Dendritic cell treated with granulocyte-macrophage colony-stimulating factor and Interleukin-4, amounts not matched to agents 40 ng/mL and 50 ng/mL, for 4 days (primary cell): Measurements from ENCODE around the gene FKBP15.
"Not testable (repeated sequence)": the region's sequence is repeated elsewhere in the genome, so short reads cannot be mapped to it uniquely, and the experiment has no call there.

Experiments
- H3K27ac Mint-ChIP-seq: one replicate; pipeline ENCODE4 v1.8.0; 2022; ENCODE audit warnings: mild to moderate bottlenecking, mixed read lengths
- H3K27me3 Mint-ChIP-seq: one replicate; pipeline ENCODE4 v1.8.0; 2022; ENCODE audit warnings: mild to moderate bottlenecking, mixed read lengths
- H3K36me3 Mint-ChIP-seq: one replicate; pipeline ENCODE4 v1.8.0; 2022; ENCODE audit warnings: low read depth, mixed read lengths
- H3K4me1 Mint-ChIP-seq: one replicate; pipeline ENCODE4 v1.8.0; 2022; ENCODE audit warnings: low read depth, mixed read lengths
- H3K4me3 Mint-ChIP-seq: one replicate; pipeline ENCODE4 v1.8.0; 2022; ENCODE audit warnings: mild to moderate bottlenecking, moderate library complexity, mixed read lengths
- H3K9me3 Mint-ChIP-seq: one replicate; pipeline ENCODE4 v1.8.0; 2022; ENCODE audit warnings: mixed read lengths
- intact Hi-C: fragments of 100-400 bp; cut with micrococcal nuclease; formaldehyde crosslinking; loops from one replicate; pipeline ENCODE4 v1.15.0; 2022

The FKBP15 gene

DNA sequence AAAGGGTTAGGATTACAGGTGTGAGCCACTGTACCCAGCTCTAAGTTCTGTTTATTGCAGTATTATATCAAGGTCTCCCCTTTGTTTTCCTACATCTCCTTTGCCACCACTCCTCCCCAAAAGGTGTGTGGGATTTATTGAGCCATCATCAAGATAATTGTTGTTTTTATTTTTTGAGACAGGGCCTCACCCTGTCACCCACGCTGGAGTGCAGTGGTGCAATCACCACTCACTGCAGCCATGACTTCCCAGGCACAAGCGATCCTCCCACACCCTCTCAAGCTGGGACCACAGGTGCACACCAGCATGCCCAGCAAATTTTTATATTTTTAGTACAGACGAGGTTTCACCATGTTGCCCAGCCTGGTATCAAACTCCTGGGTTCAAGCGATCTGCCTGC, 24.8 kb upstream of the FKBP15 start:
- Mint-ChIP-seq H3K36me3 (peaks cover 14% of the 10 kb centered on the region), H3K4me1 (peaks cover 12% of the 10 kb centered on the region), H3K4me3 (no peak overlapping the region), H3K27me3 (no peaks in the 10 kb centered on the region), H3K9me3 (no peaks in the 10 kb centered on the region), H3K27ac (no peak overlapping the region)
- intact Hi-C loops: no loop called here

GRCh38 chr9:113244556-113244955, 23.5 kb upstream of the FKBP15 start:
- Mint-ChIP-seq H3K9me3 (no peaks in the 10 kb centered on the region), H3K27me3 (no peaks in the 10 kb centered on the region), H3K4me3 (no peak overlapping the region), H3K4me1 (peaks cover 17% of the 10 kb centered on the region), H3K36me3 (peaks cover 14% of the 10 kb centered on the region), H3K27ac (no peak overlapping the region)
- intact Hi-C loops: no loop called here

GRCh38 chr9:113241161-113241560, 20.1 kb upstream of the FKBP15 start:
- H3K27ac Mint-ChIP-seq: no peak overlapping the region
- peaks cover 16% of the 10 kb centered on the region for H3K4me1 Mint-ChIP-seq
- H3K27me3 Mint-ChIP-seq: no peaks in the 10 kb centered on the region
- no peak overlapping the region for H3K4me3 Mint-ChIP-seq
- peaks cover 8% of the 10 kb centered on the region for H3K36me3 Mint-ChIP-seq
- intact Hi-C loops: no loop called here
- no peaks in the 10 kb centered on the region for H3K9me3 Mint-ChIP-seq

DNA sequence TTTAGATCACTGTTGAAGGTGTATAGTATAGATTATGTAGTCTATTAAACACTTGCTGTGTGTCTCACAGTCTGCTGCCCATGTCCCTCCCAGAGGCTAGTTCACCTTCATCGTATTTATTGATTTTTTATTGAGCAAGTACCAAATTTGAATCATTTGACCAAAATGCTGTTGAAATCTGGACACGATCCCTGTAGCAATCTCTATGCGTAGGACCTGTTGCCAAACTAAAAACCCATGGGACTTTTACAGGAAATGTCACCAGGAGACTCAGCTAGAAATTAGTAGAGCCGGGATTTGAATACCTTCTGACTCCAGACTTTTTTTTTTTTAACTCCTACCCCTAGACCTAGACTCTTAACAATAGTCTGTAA, 17.8 kb upstream of the FKBP15 start:
- intact Hi-C loops: no loop called here
- no peaks in the 10 kb centered on the region for H3K9me3 Mint-ChIP-seq
- H3K36me3 Mint-ChIP-seq: no peaks in the 10 kb centered on the region
- no peak overlapping the region for H3K4me3 Mint-ChIP-seq
- peaks cover 27% of the 10 kb centered on the region for H3K4me1 Mint-ChIP-seq
- no peaks in the 10 kb centered on the region for H3K27me3 Mint-ChIP-seq
- no peak overlapping the region for H3K27ac Mint-ChIP-seq

DNA sequence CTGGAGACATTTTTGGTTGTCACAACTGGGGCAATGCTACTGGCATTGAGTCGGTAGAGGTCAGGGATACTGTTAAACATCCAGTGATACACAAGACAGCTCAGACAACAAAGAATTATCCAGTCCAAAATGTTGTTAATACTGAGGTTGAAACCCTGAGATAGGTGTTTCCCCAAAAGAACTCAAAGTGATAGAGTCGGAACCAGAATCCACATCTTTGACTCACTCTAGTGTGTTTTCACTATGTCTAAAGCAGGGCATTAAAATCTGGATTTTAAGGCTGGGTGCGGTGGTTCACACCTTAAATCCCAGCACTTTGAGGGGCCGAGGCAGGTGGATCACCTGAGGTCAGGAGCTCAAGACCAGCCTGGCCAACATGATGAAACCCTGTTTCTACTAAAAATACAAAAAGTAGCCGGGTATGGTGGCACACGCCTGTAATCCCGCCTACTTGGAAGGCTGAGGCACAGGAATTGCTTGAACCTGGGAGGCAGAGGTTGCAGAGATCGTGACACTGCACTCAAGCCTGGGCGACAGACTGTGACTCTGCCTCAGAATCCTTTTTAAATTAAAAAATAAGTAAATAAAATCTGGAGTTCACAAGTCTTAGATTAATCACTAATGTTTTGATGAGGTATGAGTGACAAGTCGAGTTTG, 17.3 kb upstream of the FKBP15 start:
- H3K36me3 Mint-ChIP-seq: no peaks in the 10 kb centered on the region
- H3K4me3 Mint-ChIP-seq: no peak overlapping the region
- no peaks in the 10 kb centered on the region for H3K27me3 Mint-ChIP-seq
- H3K27ac Mint-ChIP-seq: no peak overlapping the region
- intact Hi-C loops: no loop called here
- no peaks in the 10 kb centered on the region for H3K9me3 Mint-ChIP-seq
- peaks cover 31% of the 10 kb centered on the region for H3K4me1 Mint-ChIP-seq

GRCh38 chr9:113237026-113237425, 15.9 kb upstream of the FKBP15 start:
- Mint-ChIP-seq H3K27ac (no peak overlapping the region), H3K4me3 (no peak overlapping the region), H3K27me3 (no peaks in the 10 kb centered on the region), H3K4me1 (peaks cover 41% of the 10 kb centered on the region), H3K36me3 (no peaks in the 10 kb centered on the region), H3K9me3 (no peaks in the 10 kb centered on the region)
- intact Hi-C loops: no loop called here

DNA sequence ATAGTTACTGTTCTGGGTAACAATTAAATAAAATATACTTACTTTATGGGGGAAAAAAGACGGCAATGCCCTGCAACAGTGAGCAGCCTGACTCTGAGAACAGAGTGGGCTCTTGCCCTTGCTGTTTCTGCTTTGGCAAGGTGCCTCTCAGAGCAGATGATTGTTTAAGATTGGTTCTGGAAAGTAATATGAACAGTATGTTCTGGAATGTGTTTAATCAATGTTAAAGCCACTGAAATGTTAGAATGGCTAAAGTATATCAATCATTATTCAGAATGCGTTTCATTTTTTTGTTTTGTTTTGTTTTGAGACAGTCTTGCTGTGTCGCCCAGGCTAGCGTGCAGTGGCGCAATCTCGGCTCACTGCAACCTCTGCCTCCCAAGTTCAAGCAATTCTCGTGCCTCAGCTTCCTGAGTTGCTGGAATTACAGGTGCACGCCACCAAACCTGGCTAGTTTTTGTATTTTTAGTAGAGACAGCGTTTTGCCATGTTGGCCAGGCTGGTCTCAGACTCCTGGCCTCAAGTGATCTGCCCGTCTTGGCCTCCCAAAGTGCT, 14.7 kb upstream of the FKBP15 start:
- H3K4me3 Mint-ChIP-seq, intact Hi-C loops, H3K27me3 Mint-ChIP-seq, H3K9me3 Mint-ChIP-seq, H3K36me3 Mint-ChIP-seq: not testable (repeated sequence)
- Mint-ChIP-seq H3K4me1 (peaks cover 44% of the 10 kb centered on the region), H3K27ac (peak overlapping the region; percentile 40)

- intact Hi-C loops: loop anchor here (1.0 kb wide), 1 partner anchor 9 kb away; no protein-coding TSS in a partner anchor
- no peak overlapping the region for H3K4me3 Mint-ChIP-seq
Observed at GRCh38 chr9:113231701-113232100, 10.6 kb upstream of the FKBP15 start.

DNA sequence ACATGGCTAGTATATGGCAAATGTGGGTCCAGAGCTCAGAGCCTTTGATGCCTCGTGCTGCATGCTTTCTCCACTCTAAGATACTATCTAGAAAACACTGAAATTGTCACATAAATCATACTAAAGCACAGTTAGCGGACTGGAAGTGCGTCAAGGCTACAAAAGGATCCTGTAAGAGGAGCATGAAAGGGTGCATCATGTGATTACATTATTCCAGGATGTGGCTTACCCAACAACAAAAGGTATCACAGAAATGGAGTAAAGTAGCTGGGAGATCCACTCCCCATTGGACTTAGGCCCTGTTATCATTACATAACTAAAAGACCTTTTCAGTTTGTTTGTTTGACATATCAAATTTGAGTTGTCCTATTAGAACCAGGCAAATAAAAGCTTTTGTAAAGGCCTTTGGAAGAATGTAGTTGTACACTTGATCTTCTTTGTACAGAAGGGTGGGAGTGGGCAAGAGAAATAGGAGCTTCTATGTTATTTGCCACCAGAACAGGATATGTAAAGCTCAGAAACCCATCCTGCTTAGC, 7.1 kb upstream of the FKBP15 start:
- Mint-ChIP-seq H3K27me3 (no peaks in the 10 kb centered on the region), H3K27ac (no peak overlapping the region), H3K4me3 (no peak overlapping the region), H3K36me3 (peaks cover 14% of the 10 kb centered on the region), H3K9me3 (no peaks in the 10 kb centered on the region), H3K4me1 (peaks cover 32% of the 10 kb centered on the region)
- intact Hi-C loops: no loop called here

More at GRCh38 chr9:113231701-113232100, 10.6 kb upstream of the FKBP15 start:
- H3K36me3 Mint-ChIP-seq: no peaks in the 10 kb centered on the region
- H3K27ac Mint-ChIP-seq: peak overlapping the region; percentile 88
- H3K4me1 Mint-ChIP-seq: peaks cover 46% of the 10 kb centered on the region
- H3K9me3 Mint-ChIP-seq: no peaks in the 10 kb centered on the region
- H3K27me3 Mint-ChIP-seq: no peaks in the 10 kb centered on the region

- intact Hi-C loops: no loop called here
- Mint-ChIP-seq H3K4me3 (no peak overlapping the region), H3K4me1 (peaks cover 32% of the 10 kb centered on the region), H3K9me3 (no peaks in the 10 kb centered on the region), H3K36me3 (peaks cover 14% of the 10 kb centered on the region), H3K27ac (peak overlapping the region; percentile 55), H3K27me3 (no peaks in the 10 kb centered on the region)
Observed at GRCh38 chr9:113227436-113227835, 6.4 kb upstream of the FKBP15 start.

DNA sequence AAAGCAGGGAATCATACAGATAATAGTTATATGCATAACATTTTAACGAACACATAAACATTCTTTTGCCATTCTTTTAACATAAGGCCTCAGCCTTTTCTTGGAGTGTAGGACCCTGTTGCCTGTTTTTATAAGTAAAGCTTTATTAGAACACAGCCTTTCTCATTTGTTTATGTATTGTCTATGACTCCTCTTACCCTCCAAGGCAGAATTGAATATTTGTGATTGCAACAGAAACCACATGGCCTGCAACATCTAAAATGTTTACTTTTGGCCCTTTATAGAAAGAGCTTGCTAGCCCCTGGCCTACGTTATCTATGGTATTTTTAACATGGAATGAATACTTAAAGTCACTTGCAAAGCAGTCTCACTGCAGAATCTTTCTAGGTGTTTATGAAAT, 2.9 kb upstream of the FKBP15 start:
- H3K4me1 Mint-ChIP-seq: peaks cover 39% of the 10 kb centered on the region
- intact Hi-C loops: loop anchor here (5.0 kb wide), 1 partner anchor 37 kb away; no protein-coding TSS in a partner anchor

GRCh38 chr9:113222482-113222841, 1.4 kb upstream of the FKBP15 start:
- Mint-ChIP-seq H3K4me1 (peaks cover 39% of the 10 kb centered on the region), H3K27ac (peak overlapping the region; percentile 95)
- intact Hi-C loops: loop anchor here (1.0 to 5.0 kb wide), 2 partner anchors 10 to 35 kb away; no protein-coding TSS in a partner anchor

More for the DNA sequence above, 2.9 kb upstream of the FKBP15 start:
- Mint-ChIP-seq H3K27me3 (no peaks in the 10 kb centered on the region), H3K4me3 (no peak overlapping the region), H3K36me3 (peaks cover 38% of the 10 kb centered on the region), H3K27ac (no peak overlapping the region), H3K9me3 (no peaks in the 10 kb centered on the region)

GRCh38 chr9:113221800-113222481, 864 bp upstream of the FKBP15 start:
- H3K4me3 Mint-ChIP-seq: peak overlapping the region; percentile 95
- H3K27ac Mint-ChIP-seq: peak overlapping the region; percentile 95
- H3K27me3 Mint-ChIP-seq: no peaks in the 10 kb centered on the region
- H3K36me3 Mint-ChIP-seq: peaks cover 43% of the 10 kb centered on the region
- H3K9me3 Mint-ChIP-seq: no peaks in the 10 kb centered on the region
- intact Hi-C loops: loop anchor here (1.0 to 5.0 kb wide), 3 partner anchors 10 to 67 kb away; no protein-coding TSS in a partner anchor
- H3K4me1 Mint-ChIP-seq: peaks cover 34% of the 10 kb centered on the region

More at GRCh38 chr9:113222482-113222841, 1.4 kb upstream of the FKBP15 start:
- H3K27me3 Mint-ChIP-seq: no peaks in the 10 kb centered on the region
- peak overlapping the region; percentile 95 for H3K4me3 Mint-ChIP-seq
- no peaks in the 10 kb centered on the region for H3K9me3 Mint-ChIP-seq
- H3K36me3 Mint-ChIP-seq: peaks cover 38% of the 10 kb centered on the region

DNA sequence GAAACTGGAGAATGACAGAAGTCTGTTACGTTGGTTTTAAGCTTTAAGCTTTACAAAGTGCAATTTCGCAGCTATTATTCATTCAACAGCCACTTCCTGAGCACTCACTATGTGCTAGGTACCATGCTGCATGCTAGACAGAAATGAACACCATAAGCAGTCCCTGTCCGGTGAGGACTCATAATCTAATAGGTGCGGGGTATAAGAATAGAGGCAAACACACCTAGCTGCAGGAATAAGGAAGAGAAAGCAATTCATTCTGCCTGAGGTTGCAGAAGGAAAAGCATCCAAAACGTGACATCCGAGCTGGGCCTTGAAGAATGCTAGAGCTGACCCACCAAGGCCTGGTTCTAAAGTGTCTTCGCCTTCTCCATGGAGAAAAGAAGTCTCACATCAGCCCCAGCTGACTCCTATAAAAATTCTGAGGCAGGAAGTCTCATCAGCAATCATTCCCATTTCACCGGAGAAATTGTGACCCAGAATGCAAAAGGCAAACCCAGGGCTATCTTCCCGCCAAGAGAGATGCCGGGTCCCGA, 542 bp downstream of the FKBP15 start:
- Mint-ChIP-seq H3K9me3 (no peaks in the 10 kb centered on the region), H3K4me1 (peaks cover 33% of the 10 kb centered on the region), H3K36me3 (peaks cover 51% of the 10 kb centered on the region), H3K4me3 (peak overlapping the region; percentile 95), H3K27me3 (no peaks in the 10 kb centered on the region), H3K27ac (peak overlapping the region; percentile 95)
- intact Hi-C loops: loop anchor here (1.0 to 5.0 kb wide), 3 partner anchors 33 to 66 kb away; partner anchors contain the start of genes CDC26 and PRPF4
